K562 (cell line): ENCODE measurements around the gene ANKRD49. TPM values are rescaled to one million over a fixed set of nuclear protein-coding genes. Genes with fewer than 3 reads are reported as not detected.

ENCODE experiments used
- ATAC-seq: fragments of 200-7000 bp; cut with Tn5 transposase; 3 replicates; pipeline ENCODE4 v1.9.1; 2020; ENCODE audit warnings: moderate library complexity
- BruUV-seq: library from RNA; stranded (reverse); fragments of 400-500 nt; replicated peaks from 2 replicates; lab custom pipeline; 2021; lab: Mats Ljungman, UMichigan
- CTCF ChIA-PET: fragments of 300-600 bp; formaldehyde crosslinking; extraction: SDS; loops from one replicate; lab custom pipeline; 2021; ENCODE audit warnings: low intra/inter-chr PET ratio; lab: Yijun Ruan, JAX
- POLR2A ChIA-PET: fragments of 300-600, 350-650 bp; sonication (Branson Sonifier 250); formaldehyde crosslinking; extraction: SDS; loops from one replicate; lab custom pipeline; 2021; ENCODE audit warnings: antibody characterized with exemption, inconsistent platforms; lab: Yijun Ruan, JAX
- DNase-seq, 4 experiments: peaks; one replicate each; pipeline versions ENCODE4 v3.0.0 to v3.0.0-alpha.2; 2011 to 2018; ENCODE audit warnings: low spot score in 3 of 4, mixed read lengths in 3 of 4; ENCODE audit errors: extremely low read depth in 1 of 4
- FAIRE-seq: peaks from 2 replicates; lab custom pipeline; 2011; peaks lifted over from hg19 to GRCh38; lab: Jason Lieb, UNC
- H2AFZ ChIP-seq: 2 replicates; pipeline ENCODE4 v1.6.0; 2011; ENCODE audit warnings: low read depth, low read length, control low read depth, inconsistent platforms
- H3K27ac ChIP-seq: fragments of 200-600 bp; 3 replicates; pipeline ENCODE4 v1.8.0; 2011; ENCODE audit warnings: low read depth, mild to moderate bottlenecking, control low read depth, inconsistent platforms, low read length, moderate library complexity, mixed read lengths; ENCODE audit errors: extremely low read depth
- H3K27me3 ChIP-seq, 2 experiments: fragments of 300-600 bp in 1 of 2; 2 replicates in 1 of 2; 3 replicates in 1 of 2; pipeline versions ENCODE4 v1.6.0 to v1.8.0; 2011; ENCODE audit warnings: inconsistent platforms in 2 of 2, low read length in 2 of 2, mild to moderate bottlenecking in 1 of 2, mixed read lengths in 1 of 2, moderate library complexity in 1 of 2; ENCODE audit not compliant: control insufficient read depth in 2 of 2, insufficient read depth in 2 of 2
- H3K36me3 ChIP-seq: fragments of 300-600 bp; 3 replicates; pipeline ENCODE4 v1.8.0; 2011; ENCODE audit warnings: mild to moderate bottlenecking, low read length, inconsistent platforms; ENCODE audit not compliant: control insufficient read depth, insufficient read depth
- H3K4me1 ChIP-seq, 2 experiments: fragments of 200-600 bp in 1 of 2; replicated peaks in 1 of 2; 2 replicates in 1 of 2; 3 replicates in 1 of 2; pipeline versions ENCODE4 v1.5.1 to v1.8.0; 2011; ENCODE audit warnings: inconsistent platforms in 2 of 2, low read length in 2 of 2, mild to moderate bottlenecking in 1 of 2, mixed read lengths in 1 of 2, moderate library complexity in 1 of 2; ENCODE audit not compliant: control insufficient read depth in 2 of 2, insufficient read depth in 2 of 2
- H3K4me2 ChIP-seq: 2 replicates; pipeline ENCODE4 v1.6.1; 2011; ENCODE audit warnings: low read length, control low read depth, inconsistent platforms, mixed read lengths; ENCODE audit not compliant: insufficient read depth
- H3K4me3 ChIP-seq: fragments of 200-600 bp; sonication (generic), shearing (Covaris generic); 2 replicates; pipeline ENCODE4 v1.5.1; 2016; ENCODE audit warnings: control low read depth, inconsistent platforms
- H3K79me2 ChIP-seq: fragments of 200-600 bp; 3 replicates; pipeline ENCODE4 v1.8.0; 2011; ENCODE audit warnings: low read length, inconsistent platforms; ENCODE audit not compliant: control insufficient read depth, insufficient read depth
- H3K9ac ChIP-seq, 2 experiments: 2 replicates each; pipeline versions ENCODE4 v1.6.0 to v1.6.1; 2011; ENCODE audit warnings: low read depth in 2 of 2, low read length in 2 of 2, control low read depth in 1 of 2, inconsistent platforms in 1 of 2, mild to moderate bottlenecking in 1 of 2, mixed read lengths in 1 of 2; ENCODE audit not compliant: insufficient read depth in 1 of 2
- H3K9me1 ChIP-seq: one replicate; pipeline ENCODE4 v1.6.0; 2011; ENCODE audit warnings: inconsistent platforms, mild to moderate bottlenecking, low read length, moderate library complexity; ENCODE audit not compliant: control insufficient read depth, insufficient read depth
- H3K9me3 ChIP-seq: replicated peaks from 2 replicates; pipeline ENCODE4 v1.5.1; 2011; ENCODE audit warnings: low read depth, low read length, inconsistent platforms; ENCODE audit not compliant: control insufficient read depth, insufficient read depth
- H4K20me1 ChIP-seq: replicated peaks from 2 replicates; pipeline ENCODE4 v1.6.1; 2011; ENCODE audit warnings: low read length, inconsistent platforms, mixed read lengths; ENCODE audit not compliant: control insufficient read depth, insufficient read depth
- BRD9 ChIP-seq: fragments of 450-650 bp; IDR thresholded peaks from 2 replicates; pipeline ENCODE4 v1.6.1; 2018; ENCODE audit warnings: low read depth; ENCODE audit not compliant: partially characterized antibody
- CEBPB ChIP-seq: fragments of 450-650 bp; IDR thresholded peaks from 2 replicates; pipeline ENCODE4 v1.6.1; 2016; ENCODE audit warnings: missing genetic modification characterization, missing compliant biosample characterization
- COPS2 ChIP-seq: fragments of 450-650 bp; conservative IDR thresholded peaks from 2 replicates; pipeline ENCODE4 v1.6.1; 2016; ENCODE audit warnings: mild to moderate bottlenecking, moderate library complexity
- HNRNPH1 ChIP-seq: fragments of 200-400 bp; formaldehyde crosslinking; optimal IDR thresholded peaks from 2 replicates; pipeline ENCODE3; 2017; ENCODE audit warnings: low read depth, mild to moderate bottlenecking, low read length, moderate library complexity
- NFIC ChIP-seq: fragments of 450-650 bp; IDR thresholded peaks from 2 replicates; pipeline ENCODE4 v1.6.1; 2017; ENCODE audit warnings: mild to moderate bottlenecking, inconsistent platforms
- POLR3G ChIP-seq: IDR thresholded peaks from 2 replicates; pipeline ENCODE4 v1.6.1; 2011; ENCODE audit not compliant: insufficient read length, insufficient replicate concordance; ENCODE audit errors: extremely low read depth
- PRMT5 ChIP-seq: sonication (generic); formaldehyde crosslinking; IDR thresholded peaks from 2 replicates; pipeline ENCODE4 v1.5.0; 2020; ENCODE audit warnings: missing genetic modification reagents
- RFX5 ChIP-seq: IDR thresholded peaks from 2 replicates; pipeline ENCODE4 v1.6.1; 2011; ENCODE audit warnings: low read depth, mild to moderate bottlenecking, improper control_type of control experiment, low read length
- WGBS: fragments of 100-300 bp; shearing (Covaris generic); methylation state at CpG from one replicate; pipeline ENCODE4 v1.1.6; 2016; ENCODE audit warnings: low coverage, mixed read lengths; ENCODE audit not compliant: insufficient coverage; ENCODE audit errors: missing lambda C conversion rate; 5-methylcytosine and 5-hydroxymethylcytosine counted together
- in situ Hi-C: fragments of 300-500 bp; cut with MboI; formaldehyde crosslinking; loops from 4 replicates; pipeline ENCODE4 v1.15.0; 2018; ENCODE audit warnings: inconsistent platforms, mixed read lengths
- intact Hi-C: fragments of 100-400 bp; cut with micrococcal nuclease; formaldehyde crosslinking; loops from 2 replicates; pipeline ENCODE4 v1.14.2; 2022
- polyA plus RNA-seq, 8 experiments: library from polyadenylated mRNA; depleted of rRNA in 4 of 8; stranded (reverse) in 5 of 8; unstranded in 3 of 8; fragments of >200 nt; fragmentation: Nextera tagmentation in 2 of 8; fragmentation: Illumina TruSeq in 1 of 8; extraction: Ambion mirVana in 2 of 8; extraction: Trizol in 1 of 8; gene quantifications; 2 replicates each; pipeline versions ENCODE4 v1.2.1 to v1.2.3, GENCODE V29; 2011 to 2014; ENCODE audit warnings: inconsistent platforms in 1 of 8, missing spikeins in 1 of 8
- total RNA-seq, 7 experiments: library from RNA; depleted of rRNA in 6 of 7; stranded (reverse); fragments of >200 nt in 6 of 7; fragmentation: Illumina TruSeq in 2 of 7; extraction: Trizol in 2 of 7; gene quantifications; 2 replicates each; pipeline versions ENCODE4 v1.2.1 to v1.2.3, GENCODE V29; 2011 to 2021; ENCODE audit warnings: low replicate concordance in 1 of 7
- TF ChIP-seq, protein P1 (sequence below): fragments of 450-650 bp; IDR thresholded peaks from 2 replicates; pipeline ENCODE4 v1.6.1; 2016
- TF ChIP-seq, protein P2 (sequence below): IDR thresholded peaks from 2 replicates; pipeline ENCODE4 v1.6.1; 2011; ENCODE audit not compliant: insufficient read length; ENCODE audit errors: extremely low read depth
- TF ChIP-seq, protein P3 (sequence below): fragments of 450-650 bp; IDR thresholded peaks from 2 replicates; pipeline ENCODE4 v1.6.1; 2016; ENCODE audit warnings: missing biosample characterization, missing genetic modification characterization

Gene ANKRD49
- total and polyA plus RNA-seq, 9 of the 15 experiments (the other 6 are each of a cell fraction or from before 2014, with no cell fraction given) = 13.4 to 43.5 (median 30.6) TPM

GRCh38 chr11:94525546-94526324 is 32.0 kb downstream of the ANKRD49 start:
- Histone ChIP-seq H3K4me3 (no peak overlapping the region), H3K4me1 (no peaks in the 10 kb centered on the region), H2AFZ (no peak overlapping the region), H3K9me3 (no peaks in the 10 kb centered on the region), H3K9ac (no peak overlapping the region), H3K4me2 (no peak overlapping the region), H3K36me3 (no peaks in the 10 kb centered on the region), H3K27me3 (no peaks in the 10 kb centered on the region; a peak in 1 of 5 replicates)
- DNase-seq (peak in 1 of 4 experiments; percentile 52), ATAC-seq (no peak)
- 15% methylated on average over 5 of the region's 5 CpGs for WGBS
- in situ Hi-C loops = no loop called here
- BruUV-seq = no TSS peak
- no peak for TF ChIP-seq PRMT5 (CRISPR knock-in tag)
- peak; percentile 64 for TF ChIP-seq NFIC
- TF ChIP-seq, all 486 proteins: peak for 1
- CTCF ChIA-PET = no interaction called here
- FAIRE-seq = no peak
- POLR2A ChIA-PET = no interaction called here
- Histone ChIP-seq H4K20me1 (no peaks in the 10 kb centered on the region), H3K9me1 (no peaks in the 10 kb centered on the region), H3K27ac (no peak overlapping the region), H3K79me2 (no peaks in the 10 kb centered on the region)
- intact Hi-C loops = loop anchor here (10.0 kb wide), 2 partner anchors 239 to 369 kb away; partner anchors contain the start of gene AMOTL1

- Histone ChIP-seq H3K4me2 (no peak overlapping the region), H3K27ac (no peak overlapping the region), H3K36me3 (no peaks in the 10 kb centered on the region), H3K4me3 (no peak overlapping the region), H3K79me2 (no peaks in the 10 kb centered on the region), H3K27me3 (no peaks in the 10 kb centered on the region; a peak in 1 of 5 replicates), H2AFZ (no peak overlapping the region), H3K9me3 (no peaks in the 10 kb centered on the region), H3K4me1 (no peaks in the 10 kb centered on the region), H3K9ac (no peak overlapping the region), H4K20me1 (no peaks in the 10 kb centered on the region), H3K9me1 (no peaks in the 10 kb centered on the region)
- BruUV-seq = no TSS peak
- in situ Hi-C loops = no loop called here
- WGBS = 3% methylated on average over 4 of the region's 4 CpGs
- intact Hi-C loops = loop anchor here (10.0 kb wide), 2 partner anchors 238 to 368 kb away; partner anchors contain the start of gene AMOTL1
- FAIRE-seq = no peak
- ChIA-PET POLR2A (no interaction called here), CTCF (no interaction called here)
- DNase-seq = no peak
- no peak for ATAC-seq
- TF ChIP-seq CEBPB (tag) (peak; percentile 98), COPS2 (no peak), POLR3G (no peak), RFX5 (no peak), BRD9 (no peak), HNRNPH1 (no peak)
- TF ChIP-seq, protein P1, sequence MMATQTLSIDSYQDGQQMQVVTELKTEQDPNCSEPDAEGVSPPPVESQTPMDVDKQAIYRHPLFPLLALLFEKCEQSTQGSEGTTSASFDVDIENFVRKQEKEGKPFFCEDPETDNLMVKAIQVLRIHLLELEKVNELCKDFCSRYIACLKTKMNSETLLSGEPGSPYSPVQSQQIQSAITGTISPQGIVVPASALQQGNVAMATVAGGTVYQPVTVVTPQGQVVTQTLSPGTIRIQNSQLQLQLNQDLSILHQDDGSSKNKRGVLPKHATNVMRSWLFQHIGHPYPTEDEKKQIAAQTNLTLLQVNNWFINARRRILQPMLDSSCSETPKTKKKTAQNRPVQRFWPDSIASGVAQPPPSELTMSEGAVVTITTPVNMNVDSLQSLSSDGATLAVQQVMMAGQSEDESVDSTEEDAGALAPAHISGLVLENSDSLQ = peak; percentile 47; the same call in 1 of the 2 replicates
- TF ChIP-seq, protein P2, sequence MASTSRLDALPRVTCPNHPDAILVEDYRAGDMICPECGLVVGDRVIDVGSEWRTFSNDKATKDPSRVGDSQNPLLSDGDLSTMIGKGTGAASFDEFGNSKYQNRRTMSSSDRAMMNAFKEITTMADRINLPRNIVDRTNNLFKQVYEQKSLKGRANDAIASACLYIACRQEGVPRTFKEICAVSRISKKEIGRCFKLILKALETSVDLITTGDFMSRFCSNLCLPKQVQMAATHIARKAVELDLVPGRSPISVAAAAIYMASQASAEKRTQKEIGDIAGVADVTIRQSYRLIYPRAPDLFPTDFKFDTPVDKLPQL = no peak
- TF ChIP-seq, protein P3, sequence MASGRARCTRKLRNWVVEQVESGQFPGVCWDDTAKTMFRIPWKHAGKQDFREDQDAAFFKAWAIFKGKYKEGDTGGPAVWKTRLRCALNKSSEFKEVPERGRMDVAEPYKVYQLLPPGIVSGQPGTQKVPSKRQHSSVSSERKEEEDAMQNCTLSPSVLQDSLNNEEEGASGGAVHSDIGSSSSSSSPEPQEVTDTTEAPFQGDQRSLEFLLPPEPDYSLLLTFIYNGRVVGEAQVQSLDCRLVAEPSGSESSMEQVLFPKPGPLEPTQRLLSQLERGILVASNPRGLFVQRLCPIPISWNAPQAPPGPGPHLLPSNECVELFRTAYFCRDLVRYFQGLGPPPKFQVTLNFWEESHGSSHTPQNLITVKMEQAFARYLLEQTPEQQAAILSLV (tag) = 0 out of 2 replicates have a peak, but pooled peaks have one; percentile 43
These were observed 33.1 kb downstream of the ANKRD49 start for GRCh38 chr11:94526645-94527438.
